ENCODE data around the gene CHRDL2. TPM values are rescaled to one million over a fixed set of nuclear protein-coding genes. Genes with fewer than 3 reads are reported as not detected.
"Not testable (repeated sequence)": the region's sequence is repeated elsewhere in the genome, so short reads cannot be mapped to it uniquely, and the experiment has no call there.

The CHRDL2 gene
- polyA plus RNA-seq, 1 experiment = 0.09 TPM

DNA sequence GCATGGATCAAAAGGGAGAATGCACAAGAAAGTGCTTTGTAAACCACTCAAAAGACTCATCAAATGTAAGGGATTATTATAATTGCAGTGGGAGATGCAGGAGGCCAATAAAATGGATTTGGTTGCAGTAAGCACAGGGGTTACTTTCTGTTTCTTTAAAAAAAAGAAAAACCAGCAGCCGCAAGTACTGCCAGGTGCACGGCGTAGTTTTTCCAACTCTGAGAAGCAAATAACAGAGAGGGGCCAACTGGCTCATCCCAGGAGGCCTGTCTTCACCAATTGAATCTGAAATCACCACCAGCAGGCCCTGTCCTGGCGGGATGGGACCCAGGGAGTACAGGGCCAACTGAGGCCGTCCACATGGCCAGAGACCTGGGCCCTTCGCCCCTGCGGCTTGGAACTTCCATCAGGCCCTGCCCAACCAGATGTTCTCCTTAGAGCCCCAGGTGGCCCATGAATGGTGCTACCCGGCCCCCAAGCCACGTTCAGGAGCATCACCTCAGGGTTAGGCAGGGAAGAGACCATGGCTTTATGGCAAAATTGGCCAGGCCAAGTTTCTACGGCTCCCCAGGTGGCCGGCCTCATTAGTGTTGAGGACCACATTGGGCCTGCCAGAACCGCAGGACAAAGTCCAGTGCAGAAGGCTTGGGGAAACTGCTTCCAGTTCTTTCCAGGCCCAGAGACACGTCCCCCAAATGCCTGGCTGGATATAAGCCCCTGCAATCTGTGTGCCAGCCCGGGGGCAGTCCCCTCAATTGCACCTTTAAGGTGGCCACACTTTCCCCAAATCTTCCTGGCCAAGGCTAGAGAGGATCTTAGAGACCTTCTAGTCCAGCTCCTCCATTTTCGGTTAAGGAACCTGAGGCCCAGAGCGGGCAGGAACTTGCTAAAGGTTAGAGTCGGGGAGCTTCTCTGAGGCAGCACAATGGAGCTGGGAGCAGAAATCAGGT, 61.7 kb downstream of the CHRDL2 start:
- CTCF ChIA-PET = interaction anchor here (0.8 kb wide), 1 partner anchor 35 kb away, joined by 3 read pairs; no protein-coding TSS in a partner anchor
- POLR2A ChIA-PET = no interaction called here
- H3K36me3 ChIP-seq (ENCODE audit: control insufficient read depth, insufficient read depth, low read length) = no peaks in the 10 kb centered on the region
- no peak overlapping the region for H3K4me3 ChIP-seq (ENCODE audit: low read depth, low read length)
- no peak for DNase-seq (ENCODE audit: low read depth)
- no peaks in the 10 kb centered on the region for H3K27me3 ChIP-seq (ENCODE audit: control insufficient read depth, insufficient read depth, low read length)
- TF ChIP-seq, protein P1, sequence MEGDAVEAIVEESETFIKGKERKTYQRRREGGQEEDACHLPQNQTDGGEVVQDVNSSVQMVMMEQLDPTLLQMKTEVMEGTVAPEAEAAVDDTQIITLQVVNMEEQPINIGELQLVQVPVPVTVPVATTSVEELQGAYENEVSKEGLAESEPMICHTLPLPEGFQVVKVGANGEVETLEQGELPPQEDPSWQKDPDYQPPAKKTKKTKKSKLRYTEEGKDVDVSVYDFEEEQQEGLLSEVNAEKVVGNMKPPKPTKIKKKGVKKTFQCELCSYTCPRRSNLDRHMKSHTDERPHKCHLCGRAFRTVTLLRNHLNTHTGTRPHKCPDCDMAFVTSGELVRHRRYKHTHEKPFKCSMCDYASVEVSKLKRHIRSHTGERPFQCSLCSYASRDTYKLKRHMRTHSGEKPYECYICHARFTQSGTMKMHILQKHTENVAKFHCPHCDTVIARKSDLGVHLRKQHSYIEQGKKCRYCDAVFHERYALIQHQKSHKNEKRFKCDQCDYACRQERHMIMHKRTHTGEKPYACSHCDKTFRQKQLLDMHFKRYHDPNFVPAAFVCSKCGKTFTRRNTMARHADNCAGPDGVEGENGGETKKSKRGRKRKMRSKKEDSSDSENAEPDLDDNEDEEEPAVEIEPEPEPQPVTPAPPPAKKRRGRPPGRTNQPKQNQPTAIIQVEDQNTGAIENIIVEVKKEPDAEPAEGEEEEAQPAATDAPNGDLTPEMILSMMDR (IDR thresholded peaks at IDR 0.05; ENCODE audit: insufficient read depth, low read depth, low read length) = no peak

DNA sequence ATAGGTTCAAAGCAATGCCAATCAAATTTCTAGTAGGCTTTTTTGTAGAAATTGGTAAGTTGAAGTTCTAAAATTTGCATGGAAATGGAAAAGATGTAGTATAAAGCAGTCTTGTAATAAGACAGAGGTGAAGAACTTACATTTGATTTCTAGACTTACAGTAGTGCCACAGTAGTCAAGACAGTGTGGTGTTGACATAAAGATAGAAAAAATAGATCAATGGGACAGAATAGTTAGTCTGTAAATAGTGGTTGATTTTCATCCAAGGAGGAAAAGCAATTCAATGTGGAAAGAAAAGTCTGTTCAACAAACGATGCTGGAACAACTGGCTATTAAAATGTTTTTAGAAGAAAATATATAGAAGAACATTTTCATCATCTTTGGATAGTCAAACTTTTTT, 67.9 kb downstream of the CHRDL2 start:
- no peaks in the 10 kb centered on the region for H3K36me3 ChIP-seq (ENCODE audit: control insufficient read depth, insufficient read depth, low read length)
- TF ChIP-seq, protein P1 (IDR thresholded peaks at IDR 0.05; ENCODE audit: insufficient read depth, low read depth, low read length) = no peak
- no peaks in the 10 kb centered on the region for H3K27me3 ChIP-seq (ENCODE audit: control insufficient read depth, insufficient read depth, low read length)
- CTCF ChIA-PET = interaction anchor here (0.6 kb wide), 1 partner anchor 64 kb away, joined by 3 read pairs; no protein-coding TSS in a partner anchor
- POLR2A ChIA-PET = no interaction called here
- no peak for DNase-seq (ENCODE audit: low read depth)
- no peak overlapping the region for H3K4me3 ChIP-seq (ENCODE audit: low read depth, low read length)

DNA sequence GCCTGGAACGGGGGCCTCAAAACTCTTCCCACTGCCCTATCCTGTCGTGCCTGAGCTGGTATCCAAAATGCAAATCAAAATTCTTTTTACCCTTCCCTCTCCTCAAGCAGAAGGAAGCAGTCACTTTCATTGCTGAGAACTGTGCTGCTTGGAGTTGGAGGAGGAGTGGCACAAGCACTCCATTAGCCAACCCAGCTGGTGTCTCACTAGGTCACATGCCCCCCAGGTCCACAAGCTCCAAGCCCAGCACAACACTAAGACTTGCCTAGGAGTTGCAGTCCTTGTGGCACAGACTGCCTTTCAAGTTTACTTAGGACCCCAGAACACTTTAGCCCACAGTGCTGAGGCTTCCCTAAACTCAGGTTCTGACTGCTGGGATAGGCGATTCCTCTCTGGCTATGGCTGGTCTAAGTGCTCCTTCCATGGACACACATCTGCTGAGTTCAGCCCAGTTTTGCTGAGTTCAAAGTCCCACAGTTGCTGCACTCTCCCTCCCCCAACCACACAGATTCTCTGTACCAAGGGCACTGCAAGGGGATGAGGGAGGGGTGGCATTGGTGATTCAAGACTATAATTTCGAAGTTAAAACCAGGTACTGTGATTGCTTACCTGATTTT, 68.6 kb downstream of the CHRDL2 start:
- DNase-seq (ENCODE audit: low read depth) = no peak
- H3K4me3 ChIP-seq (ENCODE audit: low read depth, low read length) = no peak overlapping the region
- ChIA-PET POLR2A (interaction anchor here (0.5 kb wide), 1 partner anchor 10 kb away, joined by 3 read pairs; no protein-coding TSS in a partner anchor), CTCF (interaction anchor here (0.6 kb wide), 1 partner anchor 30 kb away, joined by 3 read pairs; no protein-coding TSS in a partner anchor)
- no peaks in the 10 kb centered on the region for H3K36me3 ChIP-seq (ENCODE audit: control insufficient read depth, insufficient read depth, low read length)
- H3K27me3 ChIP-seq (ENCODE audit: control insufficient read depth, insufficient read depth, low read length) = no peaks in the 10 kb centered on the region
- TF ChIP-seq, protein P1 (IDR thresholded peaks at IDR 0.05; ENCODE audit: insufficient read depth, low read depth, low read length) = no peak

DNA sequence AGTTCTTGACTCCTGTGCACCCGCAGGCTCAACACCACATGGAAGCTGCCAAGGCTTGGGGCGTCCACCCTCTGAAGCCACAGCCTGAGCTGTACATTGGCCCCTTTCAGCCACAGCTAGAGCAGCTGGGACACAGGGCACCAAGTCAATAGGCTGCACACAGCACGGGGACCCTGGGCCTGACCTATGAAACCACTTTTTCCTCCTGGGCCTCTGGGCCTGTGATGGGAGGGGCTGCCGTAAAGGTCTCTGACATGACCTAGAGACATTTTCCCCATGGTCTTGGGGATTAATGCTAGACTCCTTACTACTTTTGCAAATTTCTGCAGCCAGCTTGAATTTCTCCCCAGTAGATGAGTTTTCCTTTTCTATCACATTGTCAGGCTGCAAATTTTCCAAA, 72.1 kb downstream of the CHRDL2 start:
- DNase-seq (ENCODE audit: low read depth); POLR2A ChIA-PET; H3K36me3 ChIP-seq (ENCODE audit: control insufficient read depth, insufficient read depth, low read length); H3K27me3 ChIP-seq (ENCODE audit: control insufficient read depth, insufficient read depth, low read length); H3K4me3 ChIP-seq (ENCODE audit: low read depth, low read length): not testable (repeated sequence)
- CTCF ChIA-PET = interaction anchor here (0.7 kb wide), 1 partner anchor 120 kb away, joined by 3 read pairs; no protein-coding TSS in a partner anchor

DNA sequence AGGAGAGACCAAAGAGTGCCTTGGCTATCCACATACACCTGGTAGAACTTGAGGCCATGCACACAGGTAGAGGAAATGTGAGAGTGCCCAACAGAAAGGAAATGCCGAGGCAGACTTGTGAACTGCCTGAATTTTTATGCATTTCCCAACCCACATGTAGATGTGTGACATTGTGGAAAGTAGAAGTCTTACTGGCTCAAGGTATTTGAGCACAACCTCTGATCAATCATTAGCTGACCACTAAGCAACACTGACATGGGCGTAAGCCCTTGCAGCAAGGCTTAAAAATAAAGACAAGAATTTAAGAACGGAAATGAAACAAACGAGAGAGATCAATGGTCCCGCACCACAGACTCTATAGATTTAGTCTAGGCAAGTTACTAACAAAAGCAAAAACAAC, 76.2 kb downstream of the CHRDL2 start:
- H3K4me3 ChIP-seq (ENCODE audit: low read depth, low read length) = no peak overlapping the region
- H3K27me3 ChIP-seq (ENCODE audit: control insufficient read depth, insufficient read depth, low read length) = no peaks in the 10 kb centered on the region
- CTCF ChIA-PET = interaction anchor here (1.4 kb wide), 1 partner anchor 18 kb away, joined by 3 read pairs; no protein-coding TSS in a partner anchor
- DNase-seq (ENCODE audit: low read depth) = no peak
- TF ChIP-seq, protein P1 (IDR thresholded peaks at IDR 0.05; ENCODE audit: insufficient read depth, low read depth, low read length) = no peak
- H3K36me3 ChIP-seq (ENCODE audit: control insufficient read depth, insufficient read depth, low read length) = no peaks in the 10 kb centered on the region
- POLR2A ChIA-PET = no interaction called here
